Endothelial cell (in vitro differentiated cells): ENCODE measurements around the gene ZFP91. TPM values are rescaled to one million over a fixed set of nuclear protein-coding genes. Genes with fewer than 3 reads are reported as not detected.
"Not testable (repeated sequence)": the region's sequence is repeated elsewhere in the genome, so short reads cannot be mapped to it uniquely, and the experiment has no call there.

Experiments used
- DNase-seq: peaks from one replicate; pipeline ENCODE4 v3.0.0; 2021; ENCODE audit warnings: low spot score
- H3K27ac Mint-ChIP-seq: one replicate; pipeline ENCODE4 v1.8.0; 2021; ENCODE audit warnings: mixed read lengths, inconsistent platforms; ENCODE audit not compliant: unreplicated experiment
- H3K27me3 Mint-ChIP-seq: one replicate; pipeline ENCODE4 v1.8.0; 2021; ENCODE audit warnings: mild to moderate bottlenecking, moderate library complexity, mixed read lengths, inconsistent platforms; ENCODE audit not compliant: unreplicated experiment
- H3K36me3 Mint-ChIP-seq: one replicate; pipeline ENCODE4 v1.8.0; 2021; ENCODE audit warnings: mild to moderate bottlenecking, low read depth, mixed read lengths, inconsistent platforms; ENCODE audit not compliant: unreplicated experiment
- H3K4me1 Mint-ChIP-seq: one replicate; pipeline ENCODE4 v1.8.0; 2021; ENCODE audit warnings: mild to moderate bottlenecking, mixed read lengths, inconsistent platforms; ENCODE audit not compliant: unreplicated experiment
- H3K4me3 Mint-ChIP-seq: one replicate; pipeline ENCODE4 v1.8.0; 2021; ENCODE audit warnings: mild to moderate bottlenecking, mixed read lengths, inconsistent platforms; ENCODE audit not compliant: unreplicated experiment
- H3K9me3 Mint-ChIP-seq: one replicate; pipeline ENCODE4 v1.8.0; 2021; ENCODE audit warnings: mixed read lengths, inconsistent platforms; ENCODE audit not compliant: unreplicated experiment
- total RNA-seq: library from RNA; stranded (reverse); fragmentation: NEBNext Ultra II Directional; extraction: Animal tissue kit (Norgen Biotek cat#: 25700); gene quantifications from one replicate; pipeline ENCODE4 v1.2.1, GENCODE V29; 2021; ENCODE audit not compliant: unreplicated experiment
- TF ChIP-seq, protein P1 (sequence below): fragments of 200-600 bp; sonication (generic); IDR thresholded peaks from one replicate; pipeline ENCODE4 v1.5.0; 2021; ENCODE audit warnings: antibody characterized with exemption; ENCODE audit not compliant: unreplicated experiment

ZFP91 gene
- total RNA-seq, 1 donor from 2014 or later, result 28.4 TPM

DNA sequence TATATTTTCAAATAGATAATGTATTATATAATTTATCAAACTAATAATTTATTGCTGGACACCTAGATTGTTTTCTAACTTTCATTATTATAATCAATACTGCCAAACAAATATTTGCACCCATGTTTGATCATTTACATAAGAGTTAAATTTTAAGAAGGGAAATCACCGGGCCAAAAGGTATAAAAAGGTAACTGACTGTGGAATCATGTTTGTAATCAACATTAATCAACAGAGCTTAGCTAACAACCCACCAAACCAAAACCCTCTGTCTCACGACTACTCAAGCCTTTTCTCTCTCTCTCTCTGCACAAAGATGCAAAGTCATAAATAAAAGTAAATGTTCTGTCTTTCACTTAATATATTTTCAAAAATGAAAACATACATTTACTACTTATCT, 18.0 kb upstream of the ZFP91 start:
- TF ChIP-seq, protein P1, sequence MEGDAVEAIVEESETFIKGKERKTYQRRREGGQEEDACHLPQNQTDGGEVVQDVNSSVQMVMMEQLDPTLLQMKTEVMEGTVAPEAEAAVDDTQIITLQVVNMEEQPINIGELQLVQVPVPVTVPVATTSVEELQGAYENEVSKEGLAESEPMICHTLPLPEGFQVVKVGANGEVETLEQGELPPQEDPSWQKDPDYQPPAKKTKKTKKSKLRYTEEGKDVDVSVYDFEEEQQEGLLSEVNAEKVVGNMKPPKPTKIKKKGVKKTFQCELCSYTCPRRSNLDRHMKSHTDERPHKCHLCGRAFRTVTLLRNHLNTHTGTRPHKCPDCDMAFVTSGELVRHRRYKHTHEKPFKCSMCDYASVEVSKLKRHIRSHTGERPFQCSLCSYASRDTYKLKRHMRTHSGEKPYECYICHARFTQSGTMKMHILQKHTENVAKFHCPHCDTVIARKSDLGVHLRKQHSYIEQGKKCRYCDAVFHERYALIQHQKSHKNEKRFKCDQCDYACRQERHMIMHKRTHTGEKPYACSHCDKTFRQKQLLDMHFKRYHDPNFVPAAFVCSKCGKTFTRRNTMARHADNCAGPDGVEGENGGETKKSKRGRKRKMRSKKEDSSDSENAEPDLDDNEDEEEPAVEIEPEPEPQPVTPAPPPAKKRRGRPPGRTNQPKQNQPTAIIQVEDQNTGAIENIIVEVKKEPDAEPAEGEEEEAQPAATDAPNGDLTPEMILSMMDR, result no peak
- Mint-ChIP-seq H3K4me1 (no peaks in the 10 kb centered on the region), H3K4me3 (no peak overlapping the region), H3K27me3 (no peaks in the 10 kb centered on the region), H3K9me3 (no peaks in the 10 kb centered on the region), H3K36me3 (no peaks in the 10 kb centered on the region), H3K27ac (no peak overlapping the region)
- no peak for DNase-seq

GRCh38 chr11:58561394-58562098, 17.3 kb upstream of the ZFP91 start:
- Mint-ChIP-seq H3K4me1 (no peaks in the 10 kb centered on the region), H3K36me3 (no peaks in the 10 kb centered on the region)

DNA sequence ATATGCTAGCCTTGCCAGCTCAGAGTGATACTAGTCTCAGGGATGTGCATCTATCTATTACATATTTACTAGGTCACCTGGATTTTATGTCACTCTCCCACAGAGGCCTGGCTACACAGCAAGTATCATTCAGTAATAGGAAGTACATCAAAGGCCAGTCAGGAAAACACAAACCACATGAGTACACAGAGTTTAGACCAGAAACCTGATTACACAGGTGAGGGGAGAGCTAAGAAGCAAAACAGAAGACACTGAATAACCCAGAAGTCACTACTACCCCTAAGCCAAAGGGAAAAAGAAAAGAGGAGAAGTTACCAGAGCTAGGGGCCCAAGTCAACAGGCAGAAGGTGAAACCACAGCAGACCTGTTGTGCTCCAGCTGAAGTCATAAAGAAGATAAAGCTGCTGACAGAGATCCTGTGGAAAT, 16.5 kb upstream of the ZFP91 start:
- no peak for DNase-seq
- Mint-ChIP-seq H3K4me1 (no peaks in the 10 kb centered on the region), H3K27ac (no peak overlapping the region), H3K4me3 (no peak overlapping the region), H3K36me3 (no peaks in the 10 kb centered on the region), H3K27me3 (no peaks in the 10 kb centered on the region), H3K9me3 (no peaks in the 10 kb centered on the region)
- TF ChIP-seq, protein P1, result no peak

More at GRCh38 chr11:58561394-58562098, 17.3 kb upstream of the ZFP91 start:
- Mint-ChIP-seq H3K27me3 (no peaks in the 10 kb centered on the region), H3K4me3 (no peak overlapping the region), H3K9me3 (no peaks in the 10 kb centered on the region), H3K27ac (no peak overlapping the region)
- no peak for DNase-seq
- TF ChIP-seq, protein P1, result no peak

GRCh38 chr11:58564231-58564630, 14.6 kb upstream of the ZFP91 start:
- Mint-ChIP-seq H3K27ac (no peak overlapping the region), H3K4me1 (no peaks in the 10 kb centered on the region), H3K27me3 (no peaks in the 10 kb centered on the region), H3K4me3 (no peak overlapping the region), H3K9me3 (no peaks in the 10 kb centered on the region), H3K36me3 (no peaks in the 10 kb centered on the region)
- DNase-seq, result no peak
- TF ChIP-seq, protein P1, result no peak

GRCh38 chr11:58567889-58568512, 10.9 kb upstream of the ZFP91 start:
- DNase-seq, result peak; percentile 67
- no peak overlapping the region for H3K4me3 Mint-ChIP-seq
- H3K9me3 Mint-ChIP-seq, result no peaks in the 10 kb centered on the region
- H3K36me3 Mint-ChIP-seq, result no peaks in the 10 kb centered on the region
- H3K27ac Mint-ChIP-seq, result no peak overlapping the region
- no peaks in the 10 kb centered on the region for H3K27me3 Mint-ChIP-seq
- H3K4me1 Mint-ChIP-seq, result no peaks in the 10 kb centered on the region
- TF ChIP-seq, protein P1, result peak; percentile 85

DNA sequence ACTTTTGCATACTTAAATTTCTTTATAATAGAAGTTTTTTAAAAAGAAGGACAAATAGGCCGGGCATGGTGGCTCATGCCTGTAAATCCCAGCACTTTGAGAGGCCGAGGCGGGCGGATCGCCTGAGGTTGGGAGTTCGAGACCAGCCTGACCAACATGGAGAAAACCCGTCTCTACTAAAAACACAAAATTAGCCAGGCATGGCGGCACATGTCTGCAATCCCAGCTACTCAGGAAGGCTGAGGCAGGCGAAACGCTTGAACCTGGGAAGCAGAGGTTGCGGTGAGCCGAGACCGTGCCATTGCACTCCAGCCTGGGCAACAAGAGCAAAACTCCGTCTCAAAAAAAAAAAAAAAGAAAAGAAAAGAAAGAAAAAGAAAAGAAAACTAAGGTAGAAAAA, 6.0 kb upstream of the ZFP91 start:
- not testable (repeated sequence) for DNase-seq, H3K27me3 Mint-ChIP-seq, H3K4me3 Mint-ChIP-seq, H3K27ac Mint-ChIP-seq, H3K4me1 Mint-ChIP-seq, H3K9me3 Mint-ChIP-seq, H3K36me3 Mint-ChIP-seq
